Right renal pelvis (tissue), 4 donors: ENCODE results near the gene PDK2. TPM values are rescaled to one million over a fixed set of nuclear protein-coding genes. Genes with fewer than 3 reads are reported as not detected.
"Not testable (repeated sequence)": the region's sequence is repeated elsewhere in the genome, so short reads cannot be mapped to it uniquely, and the experiment has no call there.

ENCODE experiments used
- DNase-seq, 4 donors: peaks; one replicate each; pipeline ENCODE4 v3.0.0-alpha.2; 2013; ENCODE audit warnings: low read depth in 4 of 4, low spot score in 3 of 4, missing footprints in 1 of 4
- polyA plus RNA-seq, 4 donors: library from polyadenylated mRNA; unstranded; fragments of 120-200 nt; gene quantifications; one replicate each; pipeline ENCODE4 v1.2.1, GENCODE V29; 2013; ENCODE audit not compliant: insufficient read length in 4 of 4

The PDK2 gene
- polyA plus RNA-seq, 4 donors, result 115 to 128 (median 125) TPM

DNA sequence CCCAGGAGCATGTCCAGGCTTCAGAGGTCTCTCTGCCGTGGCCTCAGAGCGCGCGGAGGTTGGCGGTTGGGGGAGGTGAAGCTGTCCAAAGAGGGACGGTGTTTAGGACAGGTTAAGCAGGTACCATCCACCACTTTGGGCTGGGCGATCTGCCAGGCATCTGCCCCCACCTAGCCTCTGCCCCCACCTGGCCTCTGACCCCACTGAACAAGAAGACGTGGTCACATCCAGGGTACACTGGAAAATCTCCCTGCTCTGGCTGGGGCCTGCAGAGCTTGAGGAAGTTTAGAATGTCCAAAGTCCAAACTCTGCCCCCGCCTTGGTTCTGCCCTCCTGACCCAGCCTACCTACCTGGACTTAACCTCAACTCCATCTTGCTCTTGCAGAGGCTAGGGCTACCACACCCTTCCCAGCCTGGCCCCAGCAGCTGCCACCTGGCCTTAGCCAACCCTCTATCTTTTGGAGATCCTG lies 37.6 kb upstream of the PDK2 start:
- no peak for DNase-seq

DNA sequence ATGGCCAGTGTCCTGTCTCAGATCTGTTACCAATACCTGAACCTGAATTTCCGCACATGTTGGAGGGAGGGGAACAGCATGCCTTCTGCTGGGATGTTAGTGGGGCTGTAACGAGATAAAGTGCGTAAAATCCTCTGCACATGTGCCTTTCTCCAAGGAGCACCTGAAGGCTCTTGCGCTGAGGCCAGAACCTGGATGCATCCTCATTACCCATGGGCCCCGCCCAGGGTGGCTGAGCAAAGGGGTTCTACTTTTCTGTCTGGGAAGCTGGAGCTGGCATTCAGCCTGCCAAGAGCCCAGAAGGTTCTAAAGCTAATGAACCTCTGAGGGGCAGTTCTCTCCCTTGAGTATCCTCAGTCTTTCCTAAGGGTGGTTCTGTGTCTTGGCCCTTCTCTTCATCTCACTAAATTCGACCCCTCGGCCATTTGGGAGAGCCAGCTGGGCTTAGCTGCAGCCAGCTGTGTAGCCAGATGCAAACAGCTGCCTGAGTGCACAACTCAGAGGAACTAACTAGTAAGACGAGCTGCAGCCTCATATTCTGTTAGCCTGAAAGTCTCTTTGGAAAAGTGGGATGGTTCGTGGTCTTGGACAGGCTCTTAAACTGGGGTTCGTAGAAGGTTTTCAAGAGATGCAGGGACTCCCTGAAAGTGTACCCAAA lies 36.7 kb upstream of the PDK2 start:
- no peak for DNase-seq

DNA sequence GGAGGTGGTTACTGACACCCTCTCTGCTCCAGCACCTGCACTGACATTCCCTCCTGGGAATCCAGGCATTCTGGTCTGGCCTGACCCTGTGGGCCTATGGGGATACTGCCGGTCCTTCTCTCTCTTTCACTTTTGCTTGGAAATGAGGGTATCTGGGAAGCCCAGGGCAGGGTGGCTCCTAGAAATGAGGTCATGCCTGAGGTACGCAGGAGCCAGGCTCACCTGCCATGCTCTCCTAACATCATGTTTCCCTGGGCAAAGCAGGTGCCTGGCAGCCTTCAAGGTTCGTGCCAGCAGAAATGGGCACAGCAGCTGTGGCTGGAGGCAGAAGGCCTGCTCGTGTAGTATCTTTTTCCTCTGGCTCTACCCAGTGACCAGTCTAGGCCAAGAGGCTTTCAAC lies 35.9 kb upstream of the PDK2 start:
- no peak for DNase-seq

- no peak for DNase-seq
Observed at GRCh38 chr17:50059759-50060273, 35.3 kb upstream of the PDK2 start.

DNA sequence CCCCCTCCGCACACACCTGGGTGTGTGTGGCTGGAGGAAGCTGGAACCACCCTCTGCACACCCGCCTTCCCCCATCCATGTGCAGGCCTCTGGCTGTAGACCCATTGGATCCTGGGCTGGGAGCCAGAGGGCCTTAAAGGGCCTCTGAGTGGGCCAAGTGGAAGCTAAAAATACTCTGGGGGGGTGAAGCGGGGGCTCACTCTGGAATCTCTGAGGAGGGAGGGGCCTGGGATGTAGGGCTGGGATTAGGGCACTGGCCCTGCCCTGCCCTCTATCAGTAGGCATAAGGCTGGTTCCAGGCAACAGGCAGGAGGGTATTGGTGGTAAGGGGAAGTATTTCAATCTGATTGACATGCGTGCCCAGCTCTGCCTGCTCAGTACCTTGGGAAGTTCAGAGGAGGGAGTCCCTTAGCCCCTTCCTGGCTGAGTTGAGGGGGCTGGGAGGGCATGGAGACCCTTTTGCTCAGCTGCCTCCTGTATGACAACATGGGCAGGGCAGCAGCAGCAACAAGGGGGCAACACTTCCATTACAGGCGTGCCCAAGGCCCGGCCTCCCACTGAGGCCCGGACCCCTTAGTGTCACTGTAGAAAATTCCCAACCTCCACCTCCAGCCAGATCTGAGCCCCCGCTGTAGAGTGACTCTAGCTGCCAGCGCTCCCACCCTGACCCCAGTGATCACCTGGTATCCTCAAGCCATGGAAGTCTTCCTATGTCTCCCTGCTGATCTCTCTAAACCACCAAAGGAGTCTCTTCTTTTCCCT lies 34.0 kb upstream of the PDK2 start:
- DNase-seq, result no peak

DNA sequence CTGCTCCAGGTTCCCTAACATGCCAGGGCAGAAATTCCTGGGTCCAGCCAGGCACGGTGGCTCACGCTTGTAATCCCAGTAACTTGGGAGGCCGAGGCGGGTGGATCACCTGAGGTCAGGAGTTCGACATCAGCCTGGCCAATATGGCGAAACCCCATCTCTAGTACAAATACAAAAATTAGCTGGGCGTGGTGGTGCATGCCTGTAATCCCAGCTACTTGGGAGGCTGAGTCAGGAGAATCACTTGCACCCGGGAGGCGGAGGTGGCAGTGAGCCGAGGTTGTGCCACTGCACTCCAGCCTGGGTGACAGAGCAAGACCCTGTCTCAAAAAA lies 33.5 kb upstream of the PDK2 start:
- not testable (repeated sequence) for DNase-seq

- DNase-seq, result no peak
Observed at GRCh38 chr17:50062293-50063243, 32.6 kb upstream of the PDK2 start.

GRCh38 chr17:50063561-50064252 lies 31.4 kb upstream of the PDK2 start:
- DNase-seq, result no peak

GRCh38 chr17:50064253-50065001 lies 30.7 kb upstream of the PDK2 start:
- DNase-seq, result no peak

DNA sequence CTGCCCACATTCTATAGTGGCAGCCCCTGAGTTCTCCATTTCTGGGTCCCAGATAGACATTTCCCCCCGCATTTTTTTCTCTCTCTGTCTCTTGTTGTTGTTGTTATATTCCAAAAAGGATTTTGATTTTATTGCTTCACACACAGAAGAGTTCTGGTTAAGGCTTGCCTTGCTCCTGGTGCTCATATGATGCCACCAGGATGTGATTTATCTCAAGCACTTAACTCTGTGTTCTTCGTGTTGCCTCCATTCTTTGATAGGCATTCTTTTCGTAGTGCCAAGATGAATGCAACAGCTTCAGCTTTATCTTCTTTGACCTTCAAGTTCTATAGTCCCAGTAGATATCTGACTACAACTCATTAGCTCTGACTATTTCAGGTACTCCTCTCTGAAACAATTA lies 30.1 kb upstream of the PDK2 start:
- no peak for DNase-seq

DNA sequence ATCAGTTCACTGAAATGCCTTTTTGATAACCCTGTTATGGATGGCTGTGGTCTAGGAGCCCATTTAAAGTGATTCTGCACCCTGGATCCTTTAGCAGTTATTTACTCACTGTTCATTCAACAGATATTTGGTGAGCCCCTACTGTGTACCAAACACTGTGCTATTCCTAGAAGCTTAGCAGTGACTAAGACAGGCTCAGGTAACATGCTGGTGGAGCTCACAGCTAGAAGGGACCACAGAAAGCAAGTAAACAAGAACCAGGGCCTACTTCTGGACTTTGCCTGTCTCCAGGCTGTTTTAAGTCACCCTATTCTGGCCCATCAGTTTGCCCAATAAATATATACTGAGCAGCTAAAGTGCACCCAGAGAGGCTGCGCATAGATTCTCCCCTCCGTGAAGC lies 28.2 kb upstream of the PDK2 start:
- DNase-seq, result no peak

DNA sequence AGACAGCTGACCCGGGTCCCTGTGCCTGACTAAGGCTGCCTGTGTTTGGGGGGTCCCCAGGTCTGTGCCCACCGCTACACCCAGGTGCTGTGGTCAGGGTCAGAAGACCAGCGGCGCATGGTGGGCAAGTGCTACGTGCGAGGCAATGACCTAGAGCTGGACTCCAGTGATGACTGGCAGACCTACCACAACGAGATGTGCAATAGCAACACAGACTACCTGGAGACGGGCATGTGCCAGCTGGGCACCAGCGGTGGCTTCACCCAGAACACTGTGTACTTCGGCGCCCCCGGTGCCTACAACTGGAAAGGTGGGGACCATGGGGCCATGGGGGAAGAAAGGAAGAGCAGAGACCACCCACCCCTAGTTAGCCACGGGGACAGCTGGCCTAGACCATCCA lies 27.2 kb upstream of the PDK2 start:
- DNase-seq, result no peak

- no peak for DNase-seq
Observed at GRCh38 chr17:50070908-50071680, 24.1 kb upstream of the PDK2 start.

- DNase-seq, result no peak
Observed at GRCh38 chr17:50071692-50072091, 23.5 kb upstream of the PDK2 start.

DNA sequence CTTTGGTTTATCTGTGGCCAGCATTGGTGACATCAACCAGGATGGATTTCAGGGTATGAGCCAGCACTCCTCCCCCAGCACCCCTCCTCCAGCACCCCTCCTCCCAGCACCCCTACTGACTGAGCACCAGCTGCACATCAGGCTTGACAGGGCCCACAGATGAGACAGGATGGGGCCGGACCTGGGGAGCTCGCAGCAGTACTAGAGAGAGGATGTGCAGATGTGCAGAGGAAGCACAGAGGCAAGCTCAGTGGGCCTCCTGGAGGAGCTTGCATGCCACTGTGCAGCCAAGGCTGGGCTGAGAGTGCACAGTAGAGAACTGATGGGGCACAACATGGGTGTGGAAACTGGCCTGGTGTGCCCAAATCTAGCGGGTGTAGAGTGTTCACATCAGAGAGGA lies 23.0 kb upstream of the PDK2 start:
- DNase-seq, result no peak

- DNase-seq, result no peak
Observed at GRCh38 chr17:50072925-50073324, 22.2 kb upstream of the PDK2 start.

GRCh38 chr17:50074227-50074626 lies 20.9 kb upstream of the PDK2 start:
- DNase-seq, result no peak

DNA sequence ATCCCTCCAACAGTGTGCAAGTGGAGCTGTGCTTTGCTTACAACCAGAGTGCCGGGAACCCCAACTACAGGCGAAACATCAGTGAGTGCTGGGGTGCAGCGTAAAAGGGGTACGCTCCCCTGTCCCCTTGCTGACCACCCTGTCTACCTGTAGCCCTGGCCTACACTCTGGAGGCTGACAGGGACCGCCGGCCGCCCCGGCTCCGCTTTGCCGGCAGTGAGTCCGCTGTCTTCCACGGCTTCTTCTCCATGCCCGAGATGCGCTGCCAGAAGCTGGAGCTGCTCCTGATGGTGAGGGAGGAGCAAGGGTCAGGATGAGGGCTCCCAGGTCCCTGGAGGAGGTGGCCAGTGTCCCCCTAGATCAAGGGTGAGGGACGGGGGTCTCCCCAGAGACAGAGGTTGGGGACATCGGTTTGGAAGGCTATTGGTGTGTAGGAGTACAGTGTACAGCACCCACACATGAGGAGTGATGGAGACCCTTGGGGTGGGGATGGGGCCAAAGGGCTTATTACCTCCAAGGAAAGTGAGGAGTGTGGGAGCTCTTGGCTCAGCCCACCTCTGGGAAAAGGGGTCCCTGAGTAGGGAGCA lies 19.6 kb upstream of the PDK2 start:
- DNase-seq, result no peak

GRCh38 chr17:50076221-50076590 lies 18.9 kb upstream of the PDK2 start:
- no peak for DNase-seq
